ENCODE results near the gene FRY.

Gene FRY

DNA sequence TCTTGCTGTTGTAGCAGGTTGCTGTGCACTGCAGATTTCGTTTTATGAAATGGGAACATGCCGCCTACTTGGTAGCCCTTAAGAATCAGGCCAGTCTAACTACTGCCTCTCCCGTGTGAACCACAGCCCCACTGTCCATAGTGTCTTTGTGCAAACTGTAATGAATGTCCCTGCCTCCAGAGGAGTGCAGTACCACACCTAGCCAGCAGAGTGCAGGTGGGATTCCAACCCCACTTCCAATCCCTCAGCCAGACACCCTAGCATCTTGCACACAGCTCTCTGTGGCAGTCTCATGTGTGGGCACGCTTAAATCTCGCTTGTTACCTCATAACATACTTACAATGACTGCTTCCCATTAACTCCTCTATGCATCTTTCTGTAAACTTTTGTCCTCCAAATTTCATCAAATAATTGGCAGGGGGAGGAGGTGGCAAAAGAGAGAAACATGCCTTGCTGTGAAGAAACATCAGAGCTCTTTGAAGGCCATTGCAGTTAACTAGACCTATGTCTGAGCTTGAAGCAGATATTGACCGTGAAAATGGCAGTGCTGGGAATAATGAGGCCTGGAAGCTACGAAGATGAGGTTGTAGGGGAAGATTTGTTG is 236.4 kb downstream of the FRY start:
- DNase-seq: peak; percentile 33

DNA sequence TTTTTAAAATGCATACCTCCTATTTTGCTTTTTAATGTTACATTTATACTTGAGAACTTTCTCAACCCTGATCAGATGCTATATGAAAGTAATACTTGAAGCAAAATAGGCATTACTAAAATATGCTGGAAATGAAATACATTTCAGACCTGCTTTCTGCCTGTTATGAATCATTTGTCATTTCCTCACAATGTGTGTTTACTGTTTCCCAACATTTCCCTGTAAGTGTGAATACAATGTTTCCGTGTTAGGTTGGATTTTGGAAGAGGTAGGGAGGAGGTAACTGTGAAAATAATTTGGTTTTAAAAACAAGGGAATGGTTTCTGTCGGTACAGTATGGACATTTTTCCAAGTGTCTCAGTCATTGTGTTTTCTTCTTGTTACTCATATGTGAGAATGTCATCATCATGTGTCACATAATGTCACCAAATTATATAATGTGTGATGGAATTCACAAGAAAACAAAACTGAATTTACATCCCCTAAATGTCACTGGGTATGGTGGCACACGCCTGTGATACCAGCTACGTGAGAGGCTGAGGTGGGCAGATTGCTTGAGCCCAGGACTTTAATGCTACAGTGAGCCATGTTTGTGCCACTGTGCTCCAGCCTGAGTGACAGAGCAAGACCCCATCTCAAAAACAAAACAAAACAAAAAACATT is 240.6 kb downstream of the FRY start:
- no peak for DNase-seq

GRCh38 chr13:32277839-32278238 is 246.3 kb downstream of the FRY start:
- DNase-seq: no peak

DNA sequence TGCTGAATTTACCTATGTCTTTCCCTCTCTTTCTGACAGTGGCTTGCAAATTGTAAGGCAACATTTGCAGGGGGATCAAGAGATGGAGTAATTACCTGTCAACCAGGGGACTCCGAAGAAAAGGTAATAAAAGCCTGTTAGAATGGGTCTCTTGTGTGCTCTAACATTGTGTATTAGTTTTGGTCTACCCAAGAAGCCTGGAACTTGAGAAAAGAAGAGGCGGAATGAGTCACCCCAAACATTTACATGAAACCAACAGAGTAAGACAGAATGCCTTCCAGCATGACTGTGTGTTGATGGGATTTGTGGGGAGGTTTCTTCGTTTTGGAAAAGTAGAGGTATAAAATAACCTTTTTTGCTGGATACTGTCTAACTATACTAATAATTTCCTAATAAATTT is 246.9 kb downstream of the FRY start:
- no peak for DNase-seq

GRCh38 chr13:32281096-32281495 is 249.5 kb downstream of the FRY start:
- no peak for DNase-seq

DNA sequence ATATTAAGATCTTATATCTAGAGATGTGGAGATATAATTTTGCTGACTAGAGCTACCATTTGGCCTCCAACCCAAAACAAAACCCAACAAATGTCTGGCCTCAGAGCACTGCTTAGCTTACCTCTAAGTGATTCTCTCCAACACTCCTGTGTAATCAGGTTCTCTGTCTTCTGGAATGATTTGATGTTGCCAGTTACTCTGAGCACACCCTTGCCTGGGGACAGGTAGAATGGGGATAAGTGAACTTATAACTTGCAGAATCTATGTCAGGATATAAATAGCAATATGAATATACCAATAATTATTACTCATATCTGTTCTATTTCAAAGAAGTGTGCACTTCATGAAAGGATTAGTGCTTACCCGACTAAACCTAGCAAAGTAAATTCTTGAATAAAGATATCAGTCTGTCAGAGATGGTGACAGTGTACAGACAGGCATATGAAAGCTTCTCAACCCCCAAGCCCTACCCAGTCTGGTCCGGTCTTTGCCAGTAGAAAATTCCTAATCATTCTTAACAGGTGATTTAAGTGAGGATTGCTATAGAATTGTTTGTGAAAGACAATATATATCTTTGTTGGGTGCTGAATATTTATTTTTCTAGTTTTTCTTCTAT is 250.6 kb downstream of the FRY start:
- DNase-seq: no peak

DNA sequence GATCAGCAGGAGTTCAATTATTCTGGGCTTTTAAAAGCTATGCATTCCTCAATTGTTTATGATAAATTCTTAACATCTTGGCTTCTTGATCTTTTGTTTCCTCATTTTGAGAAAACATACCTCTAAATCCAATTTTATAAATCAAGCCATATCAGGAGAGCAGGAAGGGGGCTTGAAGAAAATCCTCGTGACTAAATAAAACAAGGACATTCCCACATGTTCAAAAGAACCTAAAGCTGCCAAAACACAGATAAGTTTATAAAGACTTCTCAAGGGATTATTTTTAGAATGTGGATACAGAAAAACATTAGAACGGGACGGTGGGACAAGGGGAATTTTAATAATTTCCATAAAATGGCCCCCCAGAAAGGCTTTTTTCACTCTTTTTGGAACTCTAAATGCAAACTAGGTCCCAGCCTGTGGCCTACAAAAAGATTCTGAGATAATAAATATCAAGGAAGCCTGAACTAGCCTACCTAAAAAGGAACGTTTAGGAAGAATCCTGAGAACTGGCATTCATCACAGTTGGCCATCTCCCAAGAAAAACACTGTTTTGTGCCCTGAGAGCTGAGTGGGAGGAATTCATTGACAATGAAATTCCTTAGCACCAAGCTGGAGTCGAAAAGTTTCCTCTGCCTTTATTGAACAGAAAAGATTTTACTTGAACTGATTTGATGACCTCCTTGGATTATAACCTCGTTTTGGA is 253.5 kb downstream of the FRY start:
- DNase-seq: no peak

DNA sequence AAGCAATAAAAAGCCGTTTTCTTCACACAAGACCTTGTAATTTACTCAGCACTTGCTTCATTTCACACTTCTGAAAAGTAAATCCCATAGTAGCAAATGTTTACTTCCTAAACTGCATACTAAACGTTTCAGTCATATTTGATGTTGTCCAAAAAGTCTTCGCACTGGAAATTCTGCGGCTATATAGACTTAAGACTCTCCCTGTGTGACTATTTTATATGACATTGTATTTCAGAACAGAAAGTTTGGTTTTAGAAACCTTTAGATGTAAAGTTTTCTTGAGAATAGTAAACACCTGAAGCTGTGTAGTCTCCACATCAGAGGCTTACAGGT is 254.0 kb downstream of the FRY start:
- DNase-seq: no peak

DNA sequence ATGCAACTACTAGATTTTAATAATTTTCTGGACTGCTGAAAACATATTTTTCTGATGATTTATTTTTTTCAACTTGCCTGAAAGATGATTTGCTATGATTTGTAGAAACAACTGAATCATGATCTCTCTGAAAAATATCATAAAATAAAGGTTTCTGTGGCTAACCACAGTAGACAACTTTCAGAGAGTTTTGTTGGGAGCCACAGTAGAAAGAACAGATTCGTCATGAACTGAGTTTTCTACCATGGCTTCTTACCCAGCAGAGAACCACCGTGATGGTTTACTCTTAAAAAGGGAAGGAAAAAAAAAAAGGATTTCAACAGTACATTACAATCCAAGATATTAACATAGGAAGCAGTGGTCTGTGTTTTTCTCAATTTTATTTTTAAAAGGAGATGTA is 265.6 kb downstream of the FRY start:
- no peak for DNase-seq

- no peak for DNase-seq
Measured at GRCh38 chr13:32298695-32299094, 267.1 kb downstream of the FRY start.

DNA sequence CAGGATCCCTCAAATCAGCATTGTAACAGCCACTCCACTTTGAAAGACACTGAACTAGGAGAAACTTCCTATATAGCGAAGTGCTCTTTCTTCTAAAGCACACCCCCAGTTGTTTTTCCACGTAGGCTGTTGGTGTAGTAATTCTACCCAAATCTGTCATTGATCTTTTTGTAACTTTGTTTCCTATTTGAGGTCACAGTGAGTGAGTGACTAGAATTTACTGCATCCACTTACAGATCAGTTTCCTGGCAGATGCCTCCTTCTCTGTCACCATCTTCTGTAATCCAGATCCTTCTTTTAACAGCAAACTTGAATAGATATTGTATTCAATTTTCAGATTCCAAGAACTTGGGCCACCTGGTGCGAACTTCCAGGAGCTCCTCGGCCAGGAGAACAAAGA is 268.3 kb downstream of the FRY start:
- no peak for DNase-seq

DNA sequence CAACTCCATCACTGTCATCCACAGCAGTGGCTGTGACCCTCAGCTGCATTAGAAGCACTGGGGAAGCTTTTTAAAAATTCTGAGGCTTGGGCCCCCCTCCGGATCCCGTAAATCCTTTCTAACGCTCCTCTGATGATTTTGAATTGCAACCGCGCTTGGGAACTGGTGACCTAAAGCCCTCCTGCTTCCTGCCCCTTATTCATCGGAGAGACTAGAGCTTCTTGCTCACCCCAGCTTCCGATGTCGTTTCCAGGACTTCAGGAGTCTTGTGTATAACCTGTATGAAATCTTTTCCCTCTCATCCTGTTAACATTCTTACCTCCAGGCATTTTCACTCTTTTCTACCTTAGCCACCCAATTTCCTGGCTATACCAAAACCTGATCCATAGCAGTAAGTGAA is 268.8 kb downstream of the FRY start:
- DNase-seq: no peak

DNA sequence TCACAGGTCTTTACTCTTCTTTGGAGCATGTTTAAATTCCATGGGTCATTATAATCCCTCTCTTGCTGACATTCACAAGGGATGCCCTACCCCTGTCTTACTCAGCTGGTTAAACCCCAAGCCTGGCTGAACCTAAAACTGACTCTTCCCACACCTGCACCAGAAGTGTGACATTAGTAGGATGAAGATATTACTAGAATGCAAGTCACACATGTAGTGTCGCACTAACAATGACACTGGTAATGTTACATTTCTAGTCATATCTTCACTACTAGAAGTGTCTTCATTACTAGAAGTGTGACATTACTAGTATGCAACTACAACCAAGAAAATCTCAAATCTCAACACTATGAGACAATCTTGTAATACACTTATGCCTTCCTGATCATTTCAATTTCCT is 269.3 kb downstream of the FRY start:
- no peak for DNase-seq

GRCh38 chr13:32302461-32302860 is 270.9 kb downstream of the FRY start:
- no peak for DNase-seq

DNA sequence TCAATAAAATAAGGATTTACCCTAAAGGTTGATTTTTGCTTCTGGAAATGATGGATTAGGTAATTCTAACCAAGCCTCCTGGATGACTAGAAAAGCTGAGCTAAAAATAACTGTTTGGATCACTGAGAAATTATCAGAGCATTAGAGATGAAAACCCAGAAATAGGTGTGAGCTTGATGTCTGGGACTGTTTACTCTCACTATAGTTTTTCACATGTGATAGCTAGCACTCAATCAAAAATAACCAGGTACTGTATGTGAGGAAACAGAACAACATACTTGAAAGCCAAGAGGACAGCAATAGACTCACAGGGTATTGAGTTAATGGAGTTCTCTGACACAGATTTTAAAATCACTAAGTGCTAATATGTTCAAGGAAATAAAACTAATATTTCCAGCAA is 274.1 kb downstream of the FRY start:
- DNase-seq: no peak

DNA sequence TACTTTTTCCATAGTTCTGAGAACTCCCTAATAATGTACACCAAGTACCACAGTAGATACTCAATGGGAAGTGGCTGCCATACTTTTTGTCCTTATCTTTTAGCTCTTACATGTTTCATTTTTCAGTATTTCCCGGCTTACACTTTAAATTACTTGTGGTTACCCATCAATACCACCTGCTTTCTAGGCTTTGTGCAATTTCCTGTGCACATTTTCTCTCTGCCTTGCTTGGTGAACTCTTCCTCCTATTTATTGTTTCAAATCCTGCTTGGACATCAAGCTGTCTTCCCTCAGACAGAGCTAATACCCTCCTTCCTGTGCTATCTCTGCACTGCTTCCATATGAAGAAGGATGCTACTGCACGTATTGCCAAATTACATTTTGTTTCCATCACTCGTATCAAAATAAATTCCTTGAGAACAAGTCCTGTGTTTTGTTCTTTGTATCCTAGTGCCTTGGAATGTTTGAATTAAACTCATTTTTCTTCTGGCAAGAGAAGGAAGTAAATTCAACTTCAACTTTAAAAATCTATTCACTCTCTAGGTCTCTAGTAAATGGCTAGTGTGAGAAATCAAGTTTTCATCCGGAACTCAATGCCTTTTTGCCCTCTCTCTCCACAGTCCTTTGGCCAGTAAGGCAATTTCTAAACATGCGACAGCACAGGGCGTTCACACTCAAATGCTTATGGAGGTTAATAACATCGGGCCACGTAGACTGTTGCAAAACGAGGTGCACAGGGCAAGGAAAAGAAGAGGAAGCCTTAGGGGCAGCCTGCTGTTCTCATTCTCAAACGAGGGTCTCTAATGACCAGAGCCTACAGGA is 277.9 kb downstream of the FRY start:
- DNase-seq: no peak

GRCh38 chr13:32310134-32310706 is 278.6 kb downstream of the FRY start:
- peak; percentile 16 for DNase-seq

DNA sequence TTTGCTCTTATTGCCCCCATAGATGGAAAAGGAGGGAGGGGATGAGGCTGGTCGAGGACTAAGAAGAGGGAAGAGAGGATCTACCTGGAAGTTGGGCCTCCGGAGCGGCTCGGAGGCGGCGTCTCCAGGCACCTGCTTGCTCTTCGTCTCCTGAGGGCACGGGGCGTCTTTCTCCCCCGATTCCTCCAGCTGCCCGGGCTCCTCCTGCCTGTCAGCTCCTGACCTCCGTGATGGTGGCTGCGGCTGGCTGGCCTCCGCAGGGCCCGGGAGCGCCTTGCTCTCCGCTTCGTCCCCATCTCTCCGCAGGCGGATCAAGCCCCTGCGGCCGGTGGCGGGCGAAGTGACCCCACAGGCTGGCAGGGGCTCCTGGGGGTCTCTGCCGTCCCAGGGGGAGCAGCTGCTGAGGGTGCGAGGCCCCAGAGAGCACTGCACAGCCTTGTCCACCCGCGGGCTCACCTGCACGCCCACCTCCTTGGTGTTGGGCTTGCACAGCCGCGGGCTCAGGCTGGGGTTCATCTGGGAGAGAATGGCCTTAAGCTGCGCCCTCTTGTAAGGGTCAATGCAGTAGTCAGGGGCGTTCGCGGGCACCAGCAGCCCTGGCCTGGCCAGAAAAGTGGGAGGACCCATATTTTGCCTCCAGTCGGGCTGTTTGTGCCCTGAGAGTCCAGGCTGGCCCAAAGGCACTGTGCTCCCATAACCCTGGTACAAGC is 279.8 kb downstream of the FRY start:
- no peak for DNase-seq

GRCh38 chr13:32314271-32315237 is 283.0 kb downstream of the FRY start:
- DNase-seq: peak; percentile 56

- DNase-seq: peak; percentile 91
Measured at GRCh38 chr13:32315238-32316027, 283.9 kb downstream of the FRY start, which contains the start of the genes BRCA2 and ZAR1L. TSS of gene BRCA2 (plus strand) at chr13:32315508. CDS start at chr13:32316461, 953 bp downstream. TSS of gene ZAR1L (minus strand) at chr13:32315363. CDS start at chr13:32311925, 3,438 bp downstream.
